Transverse colon (tissue), 4 donors: ENCODE results near the gene TFB2M. TPM values are rescaled to one million over a fixed set of nuclear protein-coding genes. Genes with fewer than 3 reads are reported as not detected.

Experiments used
- DNase-seq: peaks from one replicate; pipeline ENCODE4 v3.0.0-alpha.2; 2019
- H3K27ac ChIP-seq, 4 donors: fragments of 200-600 bp; sonication (generic); 2 replicates each; pipeline ENCODE4 v1.5.1; 2016 to 2018; ENCODE audit warnings: inconsistent platforms in 4 of 4
- H3K27me3 ChIP-seq: fragments of 200-600 bp; sonication (generic); 2 replicates; pipeline ENCODE4 v1.5.1; 2017; ENCODE audit warnings: inconsistent platforms
- H3K36me3 ChIP-seq, 4 donors: fragments of 200-600 bp; sonication (generic); 2 replicates each; pipeline ENCODE4 v1.5.1; 2017 to 2019; ENCODE audit warnings: inconsistent platforms in 4 of 4
- H3K4me1 ChIP-seq, 4 donors: fragments of 200-600 bp; sonication (generic); 2 replicates each; pipeline ENCODE4 v1.5.1; 2017 to 2020; ENCODE audit warnings: inconsistent platforms in 4 of 4
- H3K4me3 ChIP-seq, 4 donors: fragments of 200-600 bp; sonication (generic); 1 replicate in 1 of 4; 2 replicates in 3 of 4; pipeline versions ENCODE4 v1.5.1 to v1.6.1; 2017 to 2019; ENCODE audit warnings: inconsistent platforms in 4 of 4
- H3K9me3 ChIP-seq, 2 donors: fragments of 200-600 bp; sonication (generic); 2 replicates each; pipeline ENCODE4 v1.5.1; 2017 to 2019; ENCODE audit warnings: inconsistent platforms in 2 of 2
- CTCF ChIP-seq, 5 experiments: fragments of 200-600 bp in 3 of 5; fragments of 450-650 bp in 2 of 5; sonication (generic) in 3 of 5; IDR thresholded peaks; 1 replicate in 2 of 5; 2 replicates in 3 of 5; pipeline ENCODE4 v1.5.1; 2016 to 2017; ENCODE audit warnings: antibody characterized with exemption in 5 of 5, inconsistent platforms in 3 of 5, mild to moderate bottlenecking in 2 of 5, moderate library complexity in 1 of 5
- EP300 ChIP-seq: sonication (generic); formaldehyde crosslinking; IDR thresholded peaks from one replicate; pipeline ENCODE4 v1.6.1; 2017; ENCODE audit warnings: antibody characterized with exemption, low read depth
- POLR2A ChIP-seq: fragments of 450-650 bp; IDR thresholded peaks from one replicate; pipeline ENCODE4 v1.6.1; 2016; ENCODE audit warnings: antibody characterized with exemption, mild to moderate bottlenecking, moderate library complexity
- POLR2AphosphoS5 ChIP-seq, 3 donors: sonication (generic); formaldehyde crosslinking; IDR thresholded peaks; one replicate each; pipeline ENCODE4 v1.6.1; 2016; ENCODE audit warnings: antibody characterized with exemption in 3 of 3
- WGBS, 2 donors: methylation state at CpG; one replicate each; pipeline ENCODE4 v1.1.5; 2018; ENCODE audit warnings: low coverage in 1 of 2; 5-methylcytosine and 5-hydroxymethylcytosine counted together
- in situ Hi-C, 4 donors: fragments of 200-750 bp; cut with MboI; loops; one replicate each; pipeline versions ENCODE4 v1.15.0 to v1.15.1; 2017; ENCODE audit warnings: low sequenced_read_pairs in 3 of 4, low pct_ligation_motif_present in 1 of 4, low pct_unique_long_range_greater_than_20kb in 1 of 4
- intact Hi-C: fragments of 100-400 bp; cut with DNase I; formaldehyde crosslinking; loops from one replicate; pipeline ENCODE4 v1.15.1; 2023; ENCODE audit warnings: low total_unique reads
- total RNA-seq, 4 donors: library from RNA; depleted of rRNA; stranded (reverse); fragments of >200 nt; gene quantifications; one replicate each; pipeline ENCODE4 v1.1.0, GENCODE V29; 2016

TFB2M gene
- total RNA-seq, 4 donors from 2014 or later: 0.40 to 12.7 (median 5.5) TPM

GRCh38 chr1:246519514-246519913 lies 46.5 kb downstream of the TFB2M start:
- no peak overlapping the region for H3K27ac ChIP-seq
- in situ Hi-C loops (no loop called here), intact Hi-C loops (no loop called here)
- no peak for DNase-seq
- H3K9me3 ChIP-seq: peaks cover 21 to 23% of the 10 kb centered on the region in 2 donors
- H3K4me1 ChIP-seq: no peaks in the 10 kb centered on the region
- no peak overlapping the region for H3K4me3 ChIP-seq
- no peaks in the 10 kb centered on the region for H3K36me3 ChIP-seq
- H3K27me3 ChIP-seq: no peaks in the 10 kb centered on the region
- no peak for TF ChIP-seq POLR2A
- TF ChIP-seq CTCF (IDR thresholded peaks at IDR 0.05): no peak
- no peak for TF ChIP-seq EP300
- 88% methylated on average over 1 of the region's 1 CpG; no CpG with 5 or more reads in 1 of the 2 donors for WGBS, 2 donors

GRCh38 chr1:246518456-246519205 lies 47.4 kb downstream of the TFB2M start:
- intact Hi-C loops (no loop called here), in situ Hi-C loops (no loop called here)
- no peak for DNase-seq
- 91% methylated on average over 17 of the region's 17 CpGs; no CpG with 5 or more reads in 1 of the 2 donors for WGBS, 2 donors
- Histone ChIP-seq H3K4me1 (no peaks in the 10 kb centered on the region), H3K9me3 (peaks cover 26 to 27% of the 10 kb centered on the region in 2 donors), H3K27ac (no peak overlapping the region), H3K4me3 (no peak overlapping the region), H3K36me3 (no peaks in the 10 kb centered on the region), H3K27me3 (no peaks in the 10 kb centered on the region)
- no peak for TF ChIP-seq POLR2A
- no peak for TF ChIP-seq CTCF (IDR thresholded peaks at IDR 0.05)
- TF ChIP-seq POLR2AphosphoS5 (IDR thresholded peaks at IDR 0.05): no peak
- no peak for TF ChIP-seq EP300

GRCh38 chr1:246517391-246517790 lies 48.7 kb downstream of the TFB2M start:
- H3K4me3 ChIP-seq: no peak overlapping the region
- intact Hi-C loops: no loop called here
- in situ Hi-C loops: no loop called here
- H3K9me3 ChIP-seq: peaks cover 26 to 27% of the 10 kb centered on the region in 2 donors
- WGBS, 2 donors: 97% methylated on average over 6 of the region's 7 CpGs; no CpG with 5 or more reads in 1 of the 2 donors
- no peak for DNase-seq
- no peak overlapping the region for H3K27ac ChIP-seq
- no peaks in the 10 kb centered on the region for H3K27me3 ChIP-seq
- no peaks in the 10 kb centered on the region for H3K36me3 ChIP-seq
- no peak for TF ChIP-seq CTCF (IDR thresholded peaks at IDR 0.05)
- no peak for TF ChIP-seq POLR2AphosphoS5 (IDR thresholded peaks at IDR 0.05)
- no peak for TF ChIP-seq POLR2A
- TF ChIP-seq EP300: no peak
- no peaks in the 10 kb centered on the region for H3K4me1 ChIP-seq

- DNase-seq: no peak
- no peaks in the 10 kb centered on the region for H3K4me1 ChIP-seq
- peaks cover 26 to 27% of the 10 kb centered on the region in 2 donors for H3K9me3 ChIP-seq
- in situ Hi-C loops (no loop called here), intact Hi-C loops (no loop called here)
- no peak overlapping the region for H3K27ac ChIP-seq
- no peak for TF ChIP-seq POLR2AphosphoS5 (IDR thresholded peaks at IDR 0.05)
- TF ChIP-seq CTCF (IDR thresholded peaks at IDR 0.05): no peak
- no peak for TF ChIP-seq EP300
- no peak for TF ChIP-seq POLR2A
- no peaks in the 10 kb centered on the region for H3K36me3 ChIP-seq
- H3K4me3 ChIP-seq: no peak overlapping the region
- 97% methylated on average over 6 of the region's 10 CpGs; no CpG with 5 or more reads in 1 of the 2 donors for WGBS, 2 donors
- no peaks in the 10 kb centered on the region for H3K27me3 ChIP-seq
Measured at GRCh38 chr1:246516126-246516525, 49.9 kb downstream of the TFB2M start.
